ENCODE measurements around the gene ARPC2. TPM values are rescaled to one million over a fixed set of nuclear protein-coding genes. Genes with fewer than 3 reads are reported as not detected.

Gene ARPC2
- total and polyA plus RNA-seq, 10 of the 15 experiments (the other 5 are each of a cell fraction or from before 2014, with no cell fraction given), result 440 to 980 (median 709) TPM

GRCh38 chr2:218290316-218291261 is 73.6 kb downstream of the ARPC2 start (continued):
- TF ChIP-seq ATF2 (IDR thresholded peaks at IDR 0.05; ENCODE audit: low read length) (0 out of 2 replicates have a peak, but pooled peaks have one; percentile 17), NBN (IDR thresholded peaks at IDR 0.05) (0 out of 2 replicates have a peak, but pooled peaks have one; percentile 66), SMAD5 (IDR thresholded peaks at IDR 0.05; ENCODE audit: low read depth) (no peak), YY1 (IDR thresholded peaks at IDR 0.05; ENCODE audit: low read depth, low read length) (peak; percentile 6; the same call in 1 of the 2 replicates), TCF3 (IDR thresholded peaks at IDR 0.05; ENCODE audit: borderline replicate concordance, insufficient read depth, low read depth, low read length) (peak; percentile 57; the same call in 1 of the 2 replicates), IKZF2 (IDR thresholded peaks at IDR 0.05) (peak; percentile 68 to 75; a peak in 3 of 4 replicates), GATAD2B (conservative IDR thresholded peaks at IDR 0.05; ENCODE audit: low read depth) (peak; percentile 27; the same call in 1 of the 2 replicates), SIN3A (IDR thresholded peaks at IDR 0.05; ENCODE audit: low read depth, low read length) (peak; percentile 37; the same call in 1 of the 2 replicates), SMC3 (IDR thresholded peaks at IDR 0.05; ENCODE audit: borderline replicate concordance, low read length) (0 out of 2 replicates have a peak, but pooled peaks have one; percentile 14), BRCA1 (IDR thresholded peaks at IDR 0.05; ENCODE audit: low read depth, low read length) (no peak), ZNF592 (IDR thresholded peaks at IDR 0.05) (no peak)

All from GM12878 (cell line).